ENCODE results near the gene DIP2A. TPM values are rescaled to one million over a fixed set of nuclear protein-coding genes. Genes with fewer than 3 reads are reported as not detected.

DIP2A gene
- total RNA-seq, 1 donor from 2014 or later = 27.9 TPM

- no peak for DNase-seq (ENCODE audit: low spot score)
Observed at GRCh38 chr21:46555678-46556077, 97.0 kb downstream of the DIP2A start.

GRCh38 chr21:46556802-46557201, 98.1 kb downstream of the DIP2A start:
- no peak for DNase-seq (ENCODE audit: low spot score)
- H3K4me1 Mint-ChIP-seq (ENCODE audit: low read depth) = no peaks in the 10 kb centered on the region
- H3K27ac Mint-ChIP-seq (ENCODE audit: unreplicated experiment) = no peak overlapping the region
- H3K36me3 Mint-ChIP-seq (ENCODE audit: low read depth) = peaks cover 22% of the 10 kb centered on the region
- no peaks in the 10 kb centered on the region for H3K27me3 Mint-ChIP-seq (ENCODE audit: low read depth)
- no peaks in the 10 kb centered on the region for H3K9me3 Mint-ChIP-seq (ENCODE audit: low read depth)
- TF ChIP-seq CTCF (IDR thresholded peaks at IDR 0.05) = no peak
- no peak overlapping the region for H3K4me3 Mint-ChIP-seq (ENCODE audit: unreplicated experiment)

More at GRCh38 chr21:46555678-46556077, 97.0 kb downstream of the DIP2A start:
- Mint-ChIP-seq H3K4me1 (ENCODE audit: low read depth) (no peaks in the 10 kb centered on the region), H3K9me3 (ENCODE audit: low read depth) (no peaks in the 10 kb centered on the region), H3K36me3 (ENCODE audit: low read depth) (peaks cover 24% of the 10 kb centered on the region), H3K27ac (ENCODE audit: unreplicated experiment) (no peak overlapping the region), H3K4me3 (ENCODE audit: unreplicated experiment) (no peak overlapping the region), H3K27me3 (ENCODE audit: low read depth) (no peaks in the 10 kb centered on the region)
- no peak for TF ChIP-seq CTCF (IDR thresholded peaks at IDR 0.05)

GRCh38 chr21:46557469-46557868, 98.8 kb downstream of the DIP2A start:
- Mint-ChIP-seq H3K27ac (ENCODE audit: unreplicated experiment) (no peak overlapping the region), H3K4me1 (ENCODE audit: low read depth) (no peaks in the 10 kb centered on the region), H3K9me3 (ENCODE audit: low read depth) (no peaks in the 10 kb centered on the region), H3K27me3 (ENCODE audit: low read depth) (no peaks in the 10 kb centered on the region), H3K4me3 (ENCODE audit: unreplicated experiment) (no peak overlapping the region), H3K36me3 (ENCODE audit: low read depth) (peaks cover 25% of the 10 kb centered on the region)
- TF ChIP-seq CTCF (IDR thresholded peaks at IDR 0.05) = no peak
- DNase-seq (ENCODE audit: low spot score) = no peak

- no peak for TF ChIP-seq CTCF (IDR thresholded peaks at IDR 0.05)
- H3K36me3 Mint-ChIP-seq (ENCODE audit: low read depth) = peaks cover 27% of the 10 kb centered on the region
- no peaks in the 10 kb centered on the region for H3K4me1 Mint-ChIP-seq (ENCODE audit: low read depth)
- H3K27me3 Mint-ChIP-seq (ENCODE audit: low read depth) = no peaks in the 10 kb centered on the region
- no peak overlapping the region for H3K27ac Mint-ChIP-seq (ENCODE audit: unreplicated experiment)
- no peak overlapping the region for H3K4me3 Mint-ChIP-seq (ENCODE audit: unreplicated experiment)
- no peaks in the 10 kb centered on the region for H3K9me3 Mint-ChIP-seq (ENCODE audit: low read depth)
- no peak for DNase-seq (ENCODE audit: low spot score)
Observed at GRCh38 chr21:46557919-46558392, 99.3 kb downstream of the DIP2A start.

- H3K27me3 Mint-ChIP-seq (ENCODE audit: low read depth) = no peaks in the 10 kb centered on the region
- no peak overlapping the region for H3K4me3 Mint-ChIP-seq (ENCODE audit: unreplicated experiment)
- peaks cover 24% of the 10 kb centered on the region for H3K36me3 Mint-ChIP-seq (ENCODE audit: low read depth)
- H3K9me3 Mint-ChIP-seq (ENCODE audit: low read depth) = no peaks in the 10 kb centered on the region
- TF ChIP-seq CTCF (IDR thresholded peaks at IDR 0.05) = no peak
- no peak overlapping the region for H3K27ac Mint-ChIP-seq (ENCODE audit: unreplicated experiment)
- no peaks in the 10 kb centered on the region for H3K4me1 Mint-ChIP-seq (ENCODE audit: low read depth)
- DNase-seq (ENCODE audit: low spot score) = no peak
Observed at GRCh38 chr21:46559291-46559983, 100.7 kb downstream of the DIP2A start.

Measured in chondrocyte (in vitro differentiated cells).